ENCODE results near the gene GRM4. TPM values are rescaled to one million over a fixed set of nuclear protein-coding genes. Genes with fewer than 3 reads are reported as not detected.

The GRM4 gene
- polyA plus RNA-seq, 1 of the 3 experiments (the other 2 are of a cell fraction), result not detected

DNA sequence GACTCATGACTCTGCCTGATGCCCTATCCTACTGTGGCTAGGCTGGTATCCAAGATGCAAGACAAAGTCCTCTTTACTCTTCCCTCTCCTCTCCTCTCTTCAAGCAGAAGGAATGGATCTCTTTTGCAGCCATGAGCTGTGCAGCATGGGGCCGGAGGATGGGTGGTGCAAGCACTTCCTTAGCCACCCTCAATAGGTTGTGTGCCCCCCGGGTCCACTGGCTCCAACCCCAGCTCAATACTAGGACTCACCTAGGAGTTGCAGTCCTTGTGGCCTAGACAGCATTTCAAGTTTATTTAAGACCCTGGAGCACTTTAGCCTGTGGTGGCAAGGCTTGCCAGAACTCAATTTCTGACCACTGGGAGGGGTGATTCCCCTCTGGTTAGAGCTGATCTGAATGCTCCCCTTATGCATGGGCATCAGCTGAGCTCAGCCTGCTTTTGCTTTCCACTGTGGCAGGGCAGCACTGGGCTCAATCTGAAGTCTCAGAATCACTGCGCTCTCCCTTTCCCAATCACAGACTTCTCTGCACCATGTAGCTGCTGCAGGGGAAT, 29.0 kb upstream of the GRM4 start:
- no peaks in the 10 kb centered on the region for H3K27me3 ChIP-seq (ENCODE audit: insufficient read depth)
- no peaks in the 10 kb centered on the region for H3K9me3 ChIP-seq
- DNase-seq, result no peak
- WGBS (ENCODE audit: low lambda C conversion rate), result 95% methylated on average over 3 of the region's 3 CpGs
- no peak for TF ChIP-seq GABPA (IDR thresholded peaks at IDR 0.05; ENCODE audit: low read depth)
- TF ChIP-seq EP300 (IDR thresholded peaks at IDR 0.05; ENCODE audit: borderline replicate concordance in 1 of 2, low read depth in 1 of 2, low read length in 1 of 2), result no peak
- TF ChIP-seq, protein P1, sequence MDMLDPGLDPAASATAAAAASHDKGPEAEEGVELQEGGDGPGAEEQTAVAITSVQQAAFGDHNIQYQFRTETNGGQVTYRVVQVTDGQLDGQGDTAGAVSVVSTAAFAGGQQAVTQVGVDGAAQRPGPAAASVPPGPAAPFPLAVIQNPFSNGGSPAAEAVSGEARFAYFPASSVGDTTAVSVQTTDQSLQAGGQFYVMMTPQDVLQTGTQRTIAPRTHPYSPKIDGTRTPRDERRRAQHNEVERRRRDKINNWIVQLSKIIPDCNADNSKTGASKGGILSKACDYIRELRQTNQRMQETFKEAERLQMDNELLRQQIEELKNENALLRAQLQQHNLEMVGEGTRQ (IDR thresholded peaks at IDR 0.05; ENCODE audit: borderline replicate concordance, low read depth, low read length), result no peak
- no peak for TF ChIP-seq ELF1 (IDR thresholded peaks at IDR 0.05)
- TF ChIP-seq EZH2phosphoT487 (IDR thresholded peaks at IDR 0.05; ENCODE audit: borderline replicate concordance, low read depth), result no peak
- TF ChIP-seq, protein P2, sequence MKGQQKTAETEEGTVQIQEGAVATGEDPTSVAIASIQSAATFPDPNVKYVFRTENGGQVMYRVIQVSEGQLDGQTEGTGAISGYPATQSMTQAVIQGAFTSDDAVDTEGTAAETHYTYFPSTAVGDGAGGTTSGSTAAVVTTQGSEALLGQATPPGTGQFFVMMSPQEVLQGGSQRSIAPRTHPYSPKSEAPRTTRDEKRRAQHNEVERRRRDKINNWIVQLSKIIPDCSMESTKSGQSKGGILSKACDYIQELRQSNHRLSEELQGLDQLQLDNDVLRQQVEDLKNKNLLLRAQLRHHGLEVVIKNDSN (IDR thresholded peaks at IDR 0.05; ENCODE audit: borderline replicate concordance, low read depth), result no peak
- no peak overlapping the region for H3K9ac ChIP-seq
- no peaks in the 10 kb centered on the region for H3K9me2 ChIP-seq
- H3F3A ChIP-seq (replicated peaks; ENCODE audit: insufficient read depth), result no peaks in the 10 kb centered on the region
- ChIA-PET CTCF (interaction anchor here (0.7 to 3.3 kb wide), 4 partner anchors 11 to 21 kb away, joined by 3 to 17 read pairs (median 8); no protein-coding TSS in a partner anchor), POLR2A (no interaction called here)
- no peaks in the 10 kb centered on the region for H4K20me1 ChIP-seq (ENCODE audit: insufficient read depth)
- H3K79me2 ChIP-seq (ENCODE audit: insufficient read depth), result no peaks in the 10 kb centered on the region
- no peak overlapping the region for H2AFZ ChIP-seq (ENCODE audit: low read depth)
- H3K4me1 ChIP-seq (ENCODE audit: control insufficient read depth in 1 of 2, insufficient read depth in 2 of 2, low read depth in 1 of 2, low read length in 1 of 2), result peaks cover 0 to 9% of the 10 kb centered on the region in 2 experiments; a peak in 1 of 4 replicates
- H3K36me3 ChIP-seq (replicated peaks in 1 of 2; ENCODE audit: control insufficient read depth in 1 of 2, insufficient read depth in 2 of 2, low read length in 1 of 2), result no peaks in the 10 kb centered on the region
- H3K4me2 ChIP-seq, result no peak overlapping the region
- H3K4me3 ChIP-seq (ENCODE audit: low read depth in 2 of 2, low read length in 1 of 2), result no peak overlapping the region
- no peak overlapping the region for H3K27ac ChIP-seq (ENCODE audit: low read depth in 2 of 2, low read length in 1 of 2)

DNA sequence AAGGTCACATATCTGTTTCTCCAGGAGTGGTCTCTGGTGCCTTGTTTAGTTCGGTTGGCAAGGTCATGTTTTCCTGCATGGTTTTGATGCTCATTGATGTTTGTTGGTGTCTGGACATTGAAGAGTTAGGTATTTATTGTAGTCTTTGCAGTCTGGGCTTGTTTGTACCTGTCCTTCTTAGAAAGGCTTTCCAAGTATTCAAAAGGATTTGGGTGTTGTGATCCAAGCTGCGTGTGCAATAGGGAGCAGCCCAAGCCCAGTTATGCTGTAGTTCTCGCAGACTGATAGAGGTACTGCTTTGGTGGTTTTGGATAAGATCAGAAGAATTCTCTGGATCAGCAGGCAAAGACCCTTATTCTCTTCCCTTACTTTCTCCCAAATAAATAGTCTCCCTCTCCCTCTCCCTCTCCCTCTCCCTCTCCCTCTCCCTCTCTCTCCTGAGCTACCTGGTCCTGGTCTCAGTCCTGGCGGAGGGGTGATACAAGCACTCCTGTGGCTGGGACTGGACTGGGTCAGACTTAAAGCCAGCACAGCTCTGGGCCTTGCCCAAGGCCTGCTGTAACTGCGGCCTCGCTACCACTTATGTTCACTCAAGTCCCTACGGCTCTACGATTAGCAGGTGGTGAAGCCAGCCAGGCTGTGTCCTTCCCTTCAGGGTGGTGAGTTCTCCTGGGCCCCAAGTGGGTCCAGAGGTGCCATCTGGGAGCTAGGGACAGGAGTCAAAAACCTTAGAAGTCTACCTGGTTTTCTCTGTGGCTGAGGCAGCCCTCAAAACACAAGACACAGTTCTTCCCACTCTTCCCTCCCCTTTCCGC, 27.3 kb upstream of the GRM4 start:
- 74% methylated on average over 8 of the region's 9 CpGs for WGBS (ENCODE audit: low lambda C conversion rate)
- Histone ChIP-seq H4K20me1 (ENCODE audit: insufficient read depth) (no peaks in the 10 kb centered on the region), H3K4me1 (ENCODE audit: control insufficient read depth in 1 of 2, insufficient read depth in 2 of 2, low read depth in 1 of 2, low read length in 1 of 2) (peaks cover 0 to 9% of the 10 kb centered on the region in 2 experiments; a peak in 1 of 4 replicates), H3K4me3 (ENCODE audit: low read depth in 2 of 2, low read length in 1 of 2) (no peak overlapping the region), H3K79me2 (ENCODE audit: insufficient read depth) (no peaks in the 10 kb centered on the region), H3K9me2 (no peaks in the 10 kb centered on the region), H3F3A (replicated peaks; ENCODE audit: insufficient read depth) (no peaks in the 10 kb centered on the region), H3K9ac (no peak overlapping the region), H2AFZ (ENCODE audit: low read depth) (no peak overlapping the region), H3K27me3 (ENCODE audit: insufficient read depth) (no peaks in the 10 kb centered on the region), H3K36me3 (replicated peaks in 1 of 2; ENCODE audit: control insufficient read depth in 1 of 2, insufficient read depth in 2 of 2, low read length in 1 of 2) (no peaks in the 10 kb centered on the region), H3K27ac (ENCODE audit: low read depth in 2 of 2, low read length in 1 of 2) (no peak overlapping the region), H3K4me2 (no peak overlapping the region), H3K9me3 (no peaks in the 10 kb centered on the region)
- no peak for TF ChIP-seq YY1 (IDR thresholded peaks at IDR 0.05; ENCODE audit: low read depth)
- TF ChIP-seq RFX5 (IDR thresholded peaks at IDR 0.05; ENCODE audit: low read length), result no peak
- TF ChIP-seq RCOR1 (IDR thresholded peaks at IDR 0.05; ENCODE audit: low read length), result no peak
- no peak for TF ChIP-seq SIN3A (IDR thresholded peaks at IDR 0.05; ENCODE audit: borderline replicate concordance, low read depth, low read length)
- TF ChIP-seq, protein P1 (IDR thresholded peaks at IDR 0.05; ENCODE audit: borderline replicate concordance, low read depth, low read length), result no peak
- TF ChIP-seq, protein P3, sequence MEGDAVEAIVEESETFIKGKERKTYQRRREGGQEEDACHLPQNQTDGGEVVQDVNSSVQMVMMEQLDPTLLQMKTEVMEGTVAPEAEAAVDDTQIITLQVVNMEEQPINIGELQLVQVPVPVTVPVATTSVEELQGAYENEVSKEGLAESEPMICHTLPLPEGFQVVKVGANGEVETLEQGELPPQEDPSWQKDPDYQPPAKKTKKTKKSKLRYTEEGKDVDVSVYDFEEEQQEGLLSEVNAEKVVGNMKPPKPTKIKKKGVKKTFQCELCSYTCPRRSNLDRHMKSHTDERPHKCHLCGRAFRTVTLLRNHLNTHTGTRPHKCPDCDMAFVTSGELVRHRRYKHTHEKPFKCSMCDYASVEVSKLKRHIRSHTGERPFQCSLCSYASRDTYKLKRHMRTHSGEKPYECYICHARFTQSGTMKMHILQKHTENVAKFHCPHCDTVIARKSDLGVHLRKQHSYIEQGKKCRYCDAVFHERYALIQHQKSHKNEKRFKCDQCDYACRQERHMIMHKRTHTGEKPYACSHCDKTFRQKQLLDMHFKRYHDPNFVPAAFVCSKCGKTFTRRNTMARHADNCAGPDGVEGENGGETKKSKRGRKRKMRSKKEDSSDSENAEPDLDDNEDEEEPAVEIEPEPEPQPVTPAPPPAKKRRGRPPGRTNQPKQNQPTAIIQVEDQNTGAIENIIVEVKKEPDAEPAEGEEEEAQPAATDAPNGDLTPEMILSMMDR (IDR thresholded peaks at IDR 0.05), result no peak
- TF ChIP-seq ELF1 (IDR thresholded peaks at IDR 0.05), result no peak
- no peak for TF ChIP-seq RAD21 (IDR thresholded peaks at IDR 0.05; ENCODE audit: low read length)
- TF ChIP-seq EZH2phosphoT487 (IDR thresholded peaks at IDR 0.05; ENCODE audit: borderline replicate concordance, low read depth), result no peak
- no peak for TF ChIP-seq NFIC (IDR thresholded peaks at IDR 0.05; ENCODE audit: borderline replicate concordance)
- no peak for TF ChIP-seq EP300 (IDR thresholded peaks at IDR 0.05; ENCODE audit: borderline replicate concordance in 1 of 2, low read depth in 1 of 2, low read length in 1 of 2)
- TF ChIP-seq JUND (IDR thresholded peaks at IDR 0.05), result no peak
- TF ChIP-seq, protein P2 (IDR thresholded peaks at IDR 0.05; ENCODE audit: borderline replicate concordance, low read depth), result no peak
- TF ChIP-seq, protein P4, sequence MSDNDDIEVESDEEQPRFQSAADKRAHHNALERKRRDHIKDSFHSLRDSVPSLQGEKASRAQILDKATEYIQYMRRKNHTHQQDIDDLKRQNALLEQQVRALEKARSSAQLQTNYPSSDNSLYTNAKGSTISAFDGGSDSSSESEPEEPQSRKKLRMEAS (IDR thresholded peaks at IDR 0.05; ENCODE audit: low read depth), result no peak
- TF ChIP-seq FOSL2 (IDR thresholded peaks at IDR 0.05; ENCODE audit: borderline replicate concordance, low read depth), result no peak
- TF ChIP-seq, protein P5, sequence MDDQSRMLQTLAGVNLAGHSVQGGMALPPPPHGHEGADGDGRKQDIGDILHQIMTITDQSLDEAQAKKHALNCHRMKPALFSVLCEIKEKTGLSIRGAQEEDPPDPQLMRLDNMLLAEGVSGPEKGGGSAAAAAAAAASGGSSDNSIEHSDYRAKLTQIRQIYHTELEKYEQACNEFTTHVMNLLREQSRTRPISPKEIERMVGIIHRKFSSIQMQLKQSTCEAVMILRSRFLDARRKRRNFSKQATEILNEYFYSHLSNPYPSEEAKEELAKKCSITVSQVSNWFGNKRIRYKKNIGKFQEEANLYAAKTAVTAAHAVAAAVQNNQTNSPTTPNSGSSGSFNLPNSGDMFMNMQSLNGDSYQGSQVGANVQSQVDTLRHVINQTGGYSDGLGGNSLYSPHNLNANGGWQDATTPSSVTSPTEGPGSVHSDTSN (IDR thresholded peaks at IDR 0.05), result no peak
- DNase-seq, result no peak
- ChIA-PET POLR2A (no interaction called here), CTCF (interaction anchor here (1.1 to 3.3 kb wide), 2 partner anchors 9 to 23 kb away, joined by 5 to 17 read pairs; no protein-coding TSS in a partner anchor)

Data from SK-N-SH (cell line).